ENCODE data around the gene TBX3.
"Not testable (repeated sequence)": the region's sequence is repeated elsewhere in the genome, so short reads cannot be mapped to it uniquely, and the experiment has no call there.

Gene TBX3

DNA sequence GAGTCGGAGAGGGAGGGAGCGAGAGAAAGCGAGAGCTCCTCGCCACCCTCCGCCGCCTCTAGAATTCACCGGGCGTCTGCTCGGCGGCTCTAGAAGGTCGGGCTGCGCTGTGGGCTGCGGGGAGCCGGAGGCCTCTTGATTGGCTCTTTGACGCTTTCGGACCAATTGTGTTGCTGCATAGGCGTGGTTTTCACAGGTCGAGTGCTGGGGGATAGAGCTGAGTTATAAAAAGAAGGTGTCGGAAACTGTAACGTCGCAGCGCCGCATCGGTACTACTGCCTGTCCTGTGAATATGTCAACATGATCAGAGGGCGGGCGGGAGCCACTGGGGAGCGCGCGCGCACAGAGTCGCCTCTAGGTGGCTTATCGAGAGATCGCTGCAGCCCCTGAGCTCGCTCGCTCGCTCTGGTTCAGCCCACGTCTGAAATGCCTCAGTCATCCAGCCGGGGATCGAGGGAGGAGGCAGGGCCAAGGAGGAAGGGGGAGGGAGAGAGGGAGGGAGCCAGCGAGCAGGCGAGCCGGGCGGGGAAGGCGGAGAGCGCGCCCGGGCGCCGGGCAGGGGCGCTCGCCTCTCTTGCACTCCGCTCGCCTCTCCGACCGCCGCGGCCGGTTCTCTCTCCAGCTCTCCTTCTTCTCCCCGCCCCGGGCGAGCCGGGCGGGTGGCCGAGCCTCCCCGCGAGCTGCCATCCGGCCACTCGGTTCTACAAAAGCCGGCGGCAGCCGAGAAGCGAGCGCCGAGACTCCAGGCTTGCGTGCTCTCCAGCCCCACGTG lies at the start of gene TBX3:
TSS of gene TBX3 (minus strand) at position 78 of the 772 bp plus-strand sequence. CDS start 975 bp downstream, outside the sequence.
- ATAC-seq = peak; percentile 85
- TF ChIP-seq, protein P1, sequence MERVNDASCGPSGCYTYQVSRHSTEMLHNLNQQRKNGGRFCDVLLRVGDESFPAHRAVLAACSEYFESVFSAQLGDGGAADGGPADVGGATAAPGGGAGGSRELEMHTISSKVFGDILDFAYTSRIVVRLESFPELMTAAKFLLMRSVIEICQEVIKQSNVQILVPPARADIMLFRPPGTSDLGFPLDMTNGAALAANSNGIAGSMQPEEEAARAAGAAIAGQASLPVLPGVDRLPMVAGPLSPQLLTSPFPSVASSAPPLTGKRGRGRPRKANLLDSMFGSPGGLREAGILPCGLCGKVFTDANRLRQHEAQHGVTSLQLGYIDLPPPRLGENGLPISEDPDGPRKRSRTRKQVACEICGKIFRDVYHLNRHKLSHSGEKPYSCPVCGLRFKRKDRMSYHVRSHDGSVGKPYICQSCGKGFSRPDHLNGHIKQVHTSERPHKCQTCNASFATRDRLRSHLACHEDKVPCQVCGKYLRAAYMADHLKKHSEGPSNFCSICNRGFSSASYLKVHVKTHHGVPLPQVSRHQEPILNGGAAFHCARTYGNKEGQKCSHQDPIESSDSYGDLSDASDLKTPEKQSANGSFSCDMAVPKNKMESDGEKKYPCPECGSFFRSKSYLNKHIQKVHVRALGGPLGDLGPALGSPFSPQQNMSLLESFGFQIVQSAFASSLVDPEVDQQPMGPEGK (CRISPR knock-in tag; IDR thresholded peaks at IDR 0.05; ENCODE audit: borderline replicate concordance) = no peak
- TF ChIP-seq ZFP3 (CRISPR knock-in tag; IDR thresholded peaks at IDR 0.05) (peak; percentile 98), PPARA (CRISPR knock-in tag; IDR thresholded peaks at IDR 0.05; ENCODE audit: borderline replicate concordance) (no peak), ZNF8 (CRISPR knock-in tag; IDR thresholded peaks at IDR 0.05) (no peak), ISL1 (CRISPR knock-in tag; IDR thresholded peaks at IDR 0.05) (no peak), ZNF70 (CRISPR knock-in tag; IDR thresholded peaks at IDR 0.05) (0 out of 2 replicates have a peak, but pooled peaks have one; percentile 26), OSR1 (CRISPR knock-in tag; IDR thresholded peaks at IDR 0.05) (no peak), TCF4 (CRISPR knock-in tag; IDR thresholded peaks at IDR 0.05; ENCODE audit: borderline replicate concordance) (peak; percentile 49; the same call in 1 of the 2 replicates)
- TF ChIP-seq, protein P2, sequence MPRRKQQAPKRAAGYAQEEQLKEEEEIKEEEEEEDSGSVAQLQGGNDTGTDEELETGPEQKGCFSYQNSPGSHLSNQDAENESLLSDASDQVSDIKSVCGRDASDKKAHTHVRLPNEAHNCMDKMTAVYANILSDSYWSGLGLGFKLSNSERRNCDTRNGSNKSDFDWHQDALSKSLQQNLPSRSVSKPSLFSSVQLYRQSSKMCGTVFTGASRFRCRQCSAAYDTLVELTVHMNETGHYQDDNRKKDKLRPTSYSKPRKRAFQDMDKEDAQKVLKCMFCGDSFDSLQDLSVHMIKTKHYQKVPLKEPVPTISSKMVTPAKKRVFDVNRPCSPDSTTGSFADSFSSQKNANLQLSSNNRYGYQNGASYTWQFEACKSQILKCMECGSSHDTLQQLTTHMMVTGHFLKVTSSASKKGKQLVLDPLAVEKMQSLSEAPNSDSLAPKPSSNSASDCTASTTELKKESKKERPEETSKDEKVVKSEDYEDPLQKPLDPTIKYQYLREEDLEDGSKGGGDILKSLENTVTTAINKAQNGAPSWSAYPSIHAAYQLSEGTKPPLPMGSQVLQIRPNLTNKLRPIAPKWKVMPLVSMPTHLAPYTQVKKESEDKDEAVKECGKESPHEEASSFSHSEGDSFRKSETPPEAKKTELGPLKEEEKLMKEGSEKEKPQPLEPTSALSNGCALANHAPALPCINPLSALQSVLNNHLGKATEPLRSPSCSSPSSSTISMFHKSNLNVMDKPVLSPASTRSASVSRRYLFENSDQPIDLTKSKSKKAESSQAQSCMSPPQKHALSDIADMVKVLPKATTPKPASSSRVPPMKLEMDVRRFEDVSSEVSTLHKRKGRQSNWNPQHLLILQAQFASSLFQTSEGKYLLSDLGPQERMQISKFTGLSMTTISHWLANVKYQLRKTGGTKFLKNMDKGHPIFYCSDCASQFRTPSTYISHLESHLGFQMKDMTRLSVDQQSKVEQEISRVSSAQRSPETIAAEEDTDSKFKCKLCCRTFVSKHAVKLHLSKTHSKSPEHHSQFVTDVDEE (CRISPR knock-in tag; IDR thresholded peaks at IDR 0.05) = peak; percentile 24; the same call in 1 of the 2 replicates

DNA sequence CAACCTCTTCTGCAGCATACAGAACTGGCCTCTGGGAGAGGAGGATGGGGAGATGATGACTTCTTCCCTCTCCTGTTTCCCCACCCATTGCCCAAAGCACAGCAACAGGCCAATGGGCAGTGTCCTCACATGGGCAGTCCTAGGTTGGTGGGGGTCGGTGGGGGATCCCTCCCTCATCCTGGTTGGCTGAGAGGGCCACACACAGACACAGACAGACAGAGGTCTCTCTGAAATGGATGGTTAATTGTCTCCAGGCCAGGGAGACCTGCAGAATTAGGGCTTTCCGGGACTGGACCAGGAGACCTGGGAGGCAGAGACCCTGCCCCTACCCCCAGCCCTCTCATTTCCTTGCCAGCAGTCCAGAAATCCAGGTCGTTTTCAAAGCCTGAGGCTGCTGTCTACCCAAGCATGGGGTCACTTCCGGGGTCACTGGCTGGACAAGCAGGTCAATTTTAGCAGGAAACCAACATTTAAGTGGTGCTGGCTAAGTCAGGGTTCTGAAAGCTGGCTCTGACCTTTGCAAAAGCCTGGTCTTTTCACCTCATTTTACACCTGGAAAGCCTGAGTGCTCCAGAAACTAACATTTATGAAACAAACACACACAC lies 48.6 kb upstream of the TBX3 start:
- no peak for TF ChIP-seq ZC3H10 (CRISPR knock-in tag; IDR thresholded peaks at IDR 0.05)
- TF ChIP-seq ZNF8 (CRISPR knock-in tag; IDR thresholded peaks at IDR 0.05) = no peak
- TF ChIP-seq, protein P3, sequence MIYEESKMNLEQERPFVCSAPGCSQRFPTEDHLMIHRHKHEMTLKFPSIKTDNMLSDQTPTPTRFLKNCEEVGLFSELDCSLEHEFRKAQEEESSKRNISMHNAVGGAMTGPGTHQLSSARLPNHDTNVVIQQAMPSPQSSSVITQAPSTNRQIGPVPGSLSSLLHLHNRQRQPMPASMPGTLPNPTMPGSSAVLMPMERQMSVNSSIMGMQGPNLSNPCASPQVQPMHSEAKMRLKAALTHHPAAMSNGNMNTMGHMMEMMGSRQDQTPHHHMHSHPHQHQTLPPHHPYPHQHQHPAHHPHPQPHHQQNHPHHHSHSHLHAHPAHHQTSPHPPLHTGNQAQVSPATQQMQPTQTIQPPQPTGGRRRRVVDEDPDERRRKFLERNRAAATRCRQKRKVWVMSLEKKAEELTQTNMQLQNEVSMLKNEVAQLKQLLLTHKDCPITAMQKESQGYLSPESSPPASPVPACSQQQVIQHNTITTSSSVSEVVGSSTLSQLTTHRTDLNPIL (CRISPR knock-in tag; IDR thresholded peaks at IDR 0.05; ENCODE audit: low read depth) = no peak
- TF ChIP-seq, protein P1 (CRISPR knock-in tag; IDR thresholded peaks at IDR 0.05; ENCODE audit: borderline replicate concordance) = no peak
- ATAC-seq = no peak; the same call in 2 of the 3 replicates

DNA sequence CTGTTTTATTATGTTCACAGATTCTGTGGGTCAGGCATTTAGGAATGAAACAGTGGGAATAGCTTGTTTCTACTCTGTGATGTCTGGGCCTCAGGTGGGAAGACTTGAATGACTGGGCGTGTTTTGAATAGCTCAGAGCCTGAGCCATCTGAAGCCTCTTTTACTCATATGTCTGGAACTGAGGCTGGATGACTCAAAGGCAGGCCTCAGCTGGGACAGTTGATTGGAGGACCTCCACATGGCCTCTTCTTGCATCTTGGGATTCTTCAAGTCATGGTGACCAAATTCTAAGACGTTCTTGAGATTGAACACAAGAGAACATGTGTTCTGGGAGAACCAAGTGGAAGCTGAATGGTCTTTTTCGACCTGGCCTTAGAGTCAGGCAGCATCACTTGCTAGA lies 45.8 kb upstream of the TBX3 start:
- no peak for TF ChIP-seq ZFP30 (CRISPR knock-in tag; IDR thresholded peaks at IDR 0.05)
- no peak for TF ChIP-seq ARNTL (CRISPR knock-in tag; IDR thresholded peaks at IDR 0.05; ENCODE audit: borderline replicate concordance, low read depth)
- no peak for TF ChIP-seq GLIS3 (CRISPR knock-in tag; IDR thresholded peaks at IDR 0.05)
- no peak for TF ChIP-seq CSDC2 (CRISPR knock-in tag; IDR thresholded peaks at IDR 0.05)
- TF ChIP-seq ZNF70 (CRISPR knock-in tag; IDR thresholded peaks at IDR 0.05) = no peak

DNA sequence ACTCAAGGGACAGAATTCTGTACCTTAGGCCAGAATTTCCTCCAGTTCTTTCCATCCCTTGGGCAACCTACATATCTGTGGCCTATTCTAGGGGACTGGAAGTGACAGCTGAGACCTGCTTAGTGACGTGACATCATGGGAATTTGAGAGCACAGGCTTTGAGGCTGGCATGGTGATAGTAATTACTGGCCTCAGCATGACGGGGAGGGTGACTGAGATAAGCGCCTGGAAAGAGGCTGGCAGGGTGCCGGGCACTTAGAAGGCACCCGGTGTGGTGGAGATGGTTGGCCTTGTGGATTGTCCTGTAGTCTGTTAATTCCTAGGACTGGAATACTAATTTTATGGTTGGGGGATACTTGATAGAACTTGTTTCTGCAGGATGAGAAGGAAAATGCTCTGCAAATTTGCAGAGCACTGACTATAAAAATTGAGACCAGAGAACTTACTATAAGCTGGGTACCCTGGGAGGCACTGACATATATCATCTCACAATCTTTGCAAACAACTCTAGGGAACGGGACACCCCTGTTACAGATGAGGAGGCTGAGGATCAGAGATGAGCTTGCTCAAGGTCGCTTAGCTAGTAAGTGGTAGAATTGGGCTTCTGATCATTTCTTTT lies 42.2 kb upstream of the TBX3 start:
- ATAC-seq = no peak; the same call in 2 of the 3 replicates
- TF ChIP-seq, protein P2 (CRISPR knock-in tag; IDR thresholded peaks at IDR 0.05) = no peak
- TF ChIP-seq ISL1 (CRISPR knock-in tag; IDR thresholded peaks at IDR 0.05) = no peak
- TF ChIP-seq ARNTL (CRISPR knock-in tag; IDR thresholded peaks at IDR 0.05; ENCODE audit: borderline replicate concordance, low read depth) = no peak
- no peak for TF ChIP-seq ZFP30 (CRISPR knock-in tag; IDR thresholded peaks at IDR 0.05)
- no peak for TF ChIP-seq TCF4 (CRISPR knock-in tag; IDR thresholded peaks at IDR 0.05; ENCODE audit: borderline replicate concordance)
- TF ChIP-seq, protein P4, sequence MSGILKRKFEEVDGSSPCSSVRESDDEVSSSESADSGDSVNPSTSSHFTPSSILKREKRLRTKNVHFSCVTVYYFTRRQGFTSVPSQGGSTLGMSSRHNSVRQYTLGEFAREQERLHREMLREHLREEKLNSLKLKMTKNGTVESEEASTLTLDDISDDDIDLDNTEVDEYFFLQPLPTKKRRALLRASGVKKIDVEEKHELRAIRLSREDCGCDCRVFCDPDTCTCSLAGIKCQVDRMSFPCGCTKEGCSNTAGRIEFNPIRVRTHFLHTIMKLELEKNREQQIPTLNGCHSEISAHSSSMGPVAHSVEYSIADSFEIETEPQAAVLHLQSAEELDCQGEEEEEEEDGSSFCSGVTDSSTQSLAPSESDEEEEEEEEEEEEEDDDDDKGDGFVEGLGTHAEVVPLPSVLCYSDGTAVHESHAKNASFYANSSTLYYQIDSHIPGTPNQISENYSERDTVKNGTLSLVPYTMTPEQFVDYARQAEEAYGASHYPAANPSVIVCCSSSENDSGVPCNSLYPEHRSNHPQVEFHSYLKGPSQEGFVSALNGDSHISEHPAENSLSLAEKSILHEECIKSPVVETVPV (CRISPR knock-in tag; IDR thresholded peaks at IDR 0.05) = no peak
- TF ChIP-seq ESRRG (CRISPR knock-in tag; IDR thresholded peaks at IDR 0.05) = no peak

More for the DNA sequence above, 45.8 kb upstream of the TBX3 start:
- no peak for ATAC-seq

DNA sequence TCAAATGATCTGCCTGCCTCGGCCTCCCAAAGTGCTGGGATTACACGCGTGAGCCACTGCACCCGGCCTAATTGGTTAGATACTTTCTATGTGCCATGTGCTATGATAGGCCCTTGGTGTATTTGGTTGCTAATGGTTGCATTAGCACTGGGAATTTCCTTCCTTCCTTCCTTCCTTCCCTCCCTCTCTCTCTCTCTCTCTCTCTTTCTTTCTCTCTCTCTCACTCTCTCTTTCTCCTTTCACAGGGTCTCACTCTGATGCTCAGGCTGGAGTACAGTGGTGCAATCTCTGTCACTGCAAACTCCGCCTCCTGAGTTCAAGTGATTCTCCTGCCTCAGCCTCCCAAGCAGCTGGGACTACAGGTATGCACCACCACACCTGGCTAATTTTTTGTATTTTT lies 38.2 kb upstream of the TBX3 start:
- ATAC-seq = not testable (repeated sequence)
